Measurements from ENCODE around the gene CARNS1.

CARNS1 gene, protein sequence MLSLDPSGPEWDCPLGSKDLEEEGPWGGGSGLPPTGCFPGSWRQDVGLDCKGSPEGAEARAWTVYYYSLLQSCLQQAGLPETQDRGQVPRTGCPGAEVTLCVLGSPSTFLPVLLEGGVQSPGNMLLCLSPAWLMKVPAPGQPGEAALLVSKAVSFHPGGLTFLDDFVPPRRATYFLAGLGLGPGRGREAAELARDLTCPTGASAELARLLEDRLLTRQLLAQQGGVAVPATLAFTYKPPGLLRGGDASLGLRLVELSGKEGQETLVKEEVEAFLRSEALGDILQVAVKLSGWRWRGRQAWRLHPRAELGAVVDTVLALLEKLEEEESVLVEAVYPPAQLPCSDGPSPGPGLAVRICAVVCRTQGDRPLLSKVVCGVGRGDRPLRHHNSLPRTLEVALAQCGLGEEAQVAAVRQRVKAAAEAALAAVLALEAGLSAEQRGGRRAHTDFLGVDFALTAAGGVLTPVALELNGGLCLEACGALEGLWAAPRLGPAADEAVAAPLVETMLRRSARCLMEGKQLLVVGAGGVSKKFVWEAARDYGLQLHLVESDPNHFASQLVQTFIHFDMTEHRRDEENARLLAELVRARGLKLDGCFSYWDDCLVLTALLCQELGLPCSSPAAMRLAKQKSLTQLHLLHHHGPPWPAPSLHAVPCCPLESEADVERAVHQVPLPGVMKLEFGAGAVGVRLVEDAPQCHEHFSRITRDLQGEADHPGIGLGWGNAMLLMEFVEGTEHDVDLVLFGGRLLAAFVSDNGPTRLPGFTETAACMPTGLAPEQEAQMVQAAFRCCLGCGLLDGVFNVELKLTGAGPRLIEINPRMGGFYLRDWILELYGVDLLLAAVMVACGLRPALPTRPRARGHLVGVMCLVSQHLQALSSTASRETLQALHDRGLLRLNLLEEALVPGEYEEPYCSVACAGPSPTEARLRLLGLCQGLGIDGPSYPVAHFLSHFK

DNA sequence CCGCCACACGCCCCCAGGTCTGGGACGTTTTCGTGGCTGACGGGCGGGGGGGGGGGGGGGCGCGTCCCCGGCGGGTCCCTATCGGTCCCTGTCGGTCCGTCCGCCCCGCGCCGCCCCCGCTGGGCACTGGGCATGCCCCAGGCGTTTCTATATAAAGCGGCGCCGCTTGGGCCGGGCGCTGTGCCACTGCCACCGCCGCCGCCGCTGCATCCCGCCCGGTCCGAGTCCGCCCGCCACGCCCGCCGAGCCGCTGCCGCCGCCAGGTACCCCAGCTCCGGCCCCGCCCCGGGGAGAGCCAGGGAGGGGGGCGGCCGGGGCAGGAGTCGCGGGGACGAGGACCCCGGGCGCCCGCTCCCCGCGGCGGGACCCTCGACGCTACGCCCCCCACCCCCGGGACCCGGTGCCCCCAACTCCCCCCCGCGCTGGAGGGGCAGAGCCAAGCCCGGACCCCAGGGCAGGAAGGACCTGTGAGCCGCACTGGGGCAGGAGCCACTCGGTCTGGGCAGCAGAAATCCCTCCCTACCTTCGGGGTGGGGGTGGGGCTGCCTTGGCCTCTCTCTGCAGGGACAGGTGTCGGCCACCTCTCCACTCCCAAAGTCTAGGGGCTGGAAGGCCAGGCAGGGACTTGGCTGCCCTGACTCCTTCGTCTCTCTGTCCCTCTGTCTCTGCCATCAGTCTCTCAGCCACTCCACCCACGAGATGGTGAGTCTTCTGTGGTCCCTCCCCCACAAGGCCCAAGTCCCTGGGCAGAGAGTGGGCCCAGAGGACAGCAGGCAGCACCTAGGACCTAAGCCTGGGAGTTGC lies at the start of gene CARNS1:
Gene CARNS1, plus strand, starts transcription at position 178 of the 804 bp plus-strand sequence. Its CDS starts 522 bp downstream, at position 700.
- DNase-seq, result peak; percentile 18

DNA sequence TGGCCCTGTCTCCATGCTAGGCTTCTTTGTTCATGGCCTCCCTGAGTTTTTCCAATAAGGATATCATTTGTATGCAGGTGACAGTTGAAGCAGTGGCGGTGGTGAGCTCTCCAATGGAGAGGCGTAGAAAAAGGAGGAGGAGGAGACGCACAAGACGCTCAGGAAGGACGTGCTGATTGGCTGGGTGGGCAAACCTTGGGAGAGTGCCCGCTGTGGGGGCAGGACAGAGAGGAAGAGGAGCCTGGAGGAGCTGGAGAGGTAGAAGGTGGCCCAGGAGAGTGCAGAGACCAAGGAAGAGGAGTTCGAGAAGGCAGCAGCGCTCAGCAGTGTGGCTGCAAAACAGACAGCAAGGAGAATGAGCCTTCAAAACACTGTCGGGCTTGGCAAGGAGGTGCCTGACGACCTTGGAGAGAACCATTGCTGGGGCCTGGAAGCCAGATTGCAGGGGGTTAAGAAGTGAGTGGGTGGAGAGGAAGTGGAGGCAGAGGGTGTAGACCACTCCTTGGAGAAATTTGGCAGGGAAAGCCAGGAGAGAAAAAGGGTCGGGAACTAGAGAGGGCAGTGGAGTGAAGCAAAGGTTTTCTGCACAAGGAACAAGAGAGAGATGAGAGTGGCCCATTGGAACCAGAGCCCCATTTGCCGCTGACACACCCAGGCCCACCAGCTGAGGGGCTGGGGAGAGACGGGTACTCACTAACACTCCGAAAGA lies 49.6 kb upstream of the CARNS1 start:
- DNase-seq, result no peak

DNA sequence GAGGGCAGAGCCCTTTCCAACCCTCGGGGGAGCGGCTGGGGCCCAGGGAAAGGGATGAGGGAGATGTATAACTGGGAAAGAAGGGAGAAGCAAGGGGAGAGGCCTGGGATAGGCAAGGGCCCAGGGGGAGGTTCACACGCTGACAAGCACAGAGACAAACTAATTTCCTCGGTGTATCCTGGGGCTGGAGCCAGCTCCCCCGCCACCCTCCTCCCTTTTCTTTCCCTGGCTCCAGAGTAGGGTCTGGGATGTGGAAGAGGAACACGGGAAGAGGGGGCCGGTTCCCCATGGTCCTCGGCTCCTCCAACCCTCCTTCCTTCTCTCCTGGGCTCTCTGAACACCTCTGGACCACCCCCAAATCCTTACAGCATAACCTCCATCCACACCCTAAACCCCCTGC lies 48.9 kb upstream of the CARNS1 start:
- no peak for DNase-seq

DNA sequence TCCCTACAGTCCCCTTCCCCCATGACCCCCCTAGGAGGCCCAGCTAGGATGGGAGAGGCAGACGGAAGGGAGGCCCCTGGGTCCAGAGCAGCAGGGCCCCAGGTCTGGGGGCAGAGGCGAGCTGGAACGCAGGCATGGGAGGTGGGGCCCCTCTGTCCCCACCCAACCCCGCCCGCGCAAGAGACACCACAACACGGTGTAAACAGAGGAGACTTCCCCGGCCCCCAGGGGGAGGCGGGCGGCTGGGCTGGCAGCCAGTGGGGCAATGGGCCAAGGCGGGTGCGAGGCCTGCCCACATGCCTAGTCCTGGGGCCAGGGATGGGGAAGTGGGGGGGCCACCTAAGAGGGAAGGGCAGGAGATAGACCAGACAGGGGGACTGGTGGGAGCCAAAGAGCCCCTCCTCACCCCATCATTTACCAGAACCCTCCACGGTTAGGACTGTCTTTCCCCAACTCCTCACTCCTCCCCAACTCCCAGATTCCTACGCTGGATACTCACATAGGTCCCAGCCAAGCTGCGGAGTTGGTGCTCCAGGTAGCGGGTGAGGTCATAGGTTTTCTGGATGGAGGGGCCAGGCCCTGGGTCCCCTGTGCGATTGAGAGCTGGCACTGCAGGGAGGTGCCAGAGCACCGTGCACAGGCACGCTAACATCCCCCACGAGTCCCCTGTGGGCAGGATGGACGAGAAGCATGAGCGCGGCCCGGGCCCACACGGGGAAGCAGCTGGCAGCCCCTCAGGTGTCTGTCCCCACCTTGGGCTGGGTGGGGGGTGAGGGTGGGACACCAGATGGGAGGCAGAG lies 48.3 kb upstream of the CARNS1 start:
- DNase-seq, result no peak

DNA sequence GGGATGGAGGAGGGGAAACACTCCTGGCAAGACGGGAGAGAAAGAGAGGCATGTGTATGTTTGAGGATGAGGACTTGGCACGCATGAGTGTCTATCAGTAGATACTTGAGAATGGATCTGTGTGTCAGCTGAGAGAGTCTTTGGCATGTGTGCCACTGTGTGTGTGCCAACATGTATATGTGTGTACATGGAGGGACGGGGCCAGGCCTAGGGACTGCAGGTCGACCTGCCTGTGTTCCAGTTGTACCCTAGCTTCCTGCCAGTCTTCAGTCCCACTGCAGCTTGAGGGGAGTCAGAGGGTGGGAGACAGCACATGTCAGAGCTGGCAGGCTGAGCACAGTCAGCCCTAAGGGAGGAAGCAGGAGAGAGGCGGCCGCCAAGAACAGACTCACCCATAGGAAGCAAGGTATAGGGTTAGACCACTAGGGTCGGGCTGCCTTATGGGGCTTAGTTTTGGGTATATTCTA lies 47.7 kb upstream of the CARNS1 start:
- no peak for DNase-seq

DNA sequence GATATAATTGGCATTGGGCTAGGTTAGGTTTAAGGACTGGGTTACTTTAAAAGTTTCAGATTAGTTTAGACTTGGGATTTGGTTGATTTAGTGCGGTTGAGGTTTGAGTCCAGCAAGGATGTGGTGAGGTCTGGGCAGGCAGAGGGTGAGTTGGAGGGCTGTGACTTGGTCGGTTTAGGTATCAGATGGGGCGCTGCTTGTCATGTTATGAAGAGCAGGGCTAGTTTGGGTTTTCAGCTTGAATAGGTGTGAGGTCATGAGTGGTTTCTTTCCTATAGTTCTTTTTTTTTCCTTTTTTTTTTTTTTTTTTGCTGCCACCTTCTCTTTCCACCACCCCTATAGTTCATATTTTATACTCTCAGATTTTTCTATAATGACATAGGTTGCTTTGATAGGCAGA lies 46.9 kb upstream of the CARNS1 start:
- no peak for DNase-seq

DNA sequence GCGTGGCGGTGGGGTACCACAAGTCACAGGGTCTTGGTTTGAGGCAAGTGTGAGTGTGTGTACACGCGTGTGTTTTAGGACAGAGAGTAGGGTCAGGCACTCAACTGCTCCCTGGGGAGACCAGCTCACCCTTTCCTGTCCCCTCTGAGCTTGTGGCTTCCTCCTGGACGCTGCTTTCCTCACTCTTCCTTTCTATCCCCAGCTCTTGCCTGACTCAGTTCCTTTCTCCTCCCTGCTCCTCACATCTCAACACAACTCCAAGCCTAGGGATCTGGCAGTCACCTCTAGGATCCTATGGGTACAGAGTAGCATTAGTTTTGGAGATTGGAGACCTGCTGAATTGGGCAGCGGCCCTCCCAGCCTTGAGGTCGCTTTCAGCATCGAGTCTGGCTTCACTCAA lies 46.2 kb upstream of the CARNS1 start:
- no peak for DNase-seq

DNA sequence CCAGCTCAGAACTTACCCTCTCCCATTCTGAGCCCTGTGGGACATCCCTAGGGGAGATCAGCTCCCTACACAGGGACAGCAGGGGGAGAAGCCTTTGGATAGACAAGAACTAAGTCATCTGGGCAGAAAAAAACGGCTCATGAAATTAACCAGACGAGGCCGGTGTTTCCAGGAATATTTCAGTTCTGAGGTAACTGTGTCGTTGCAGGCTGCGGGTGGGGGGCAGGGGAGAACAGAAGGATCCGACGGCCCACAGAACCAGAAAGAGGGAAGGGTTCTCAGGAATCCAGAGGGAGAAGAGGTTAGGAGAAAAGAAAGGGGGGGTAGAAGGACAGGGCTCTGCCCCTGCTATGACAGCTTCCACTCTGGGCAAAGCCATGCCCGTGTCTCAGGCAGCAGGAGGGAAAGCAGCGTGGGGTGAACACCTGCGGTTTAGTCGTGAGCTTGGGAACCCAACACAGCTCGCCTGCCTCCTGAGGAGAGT lies 45.6 kb upstream of the CARNS1 start:
- DNase-seq, result no peak

DNA sequence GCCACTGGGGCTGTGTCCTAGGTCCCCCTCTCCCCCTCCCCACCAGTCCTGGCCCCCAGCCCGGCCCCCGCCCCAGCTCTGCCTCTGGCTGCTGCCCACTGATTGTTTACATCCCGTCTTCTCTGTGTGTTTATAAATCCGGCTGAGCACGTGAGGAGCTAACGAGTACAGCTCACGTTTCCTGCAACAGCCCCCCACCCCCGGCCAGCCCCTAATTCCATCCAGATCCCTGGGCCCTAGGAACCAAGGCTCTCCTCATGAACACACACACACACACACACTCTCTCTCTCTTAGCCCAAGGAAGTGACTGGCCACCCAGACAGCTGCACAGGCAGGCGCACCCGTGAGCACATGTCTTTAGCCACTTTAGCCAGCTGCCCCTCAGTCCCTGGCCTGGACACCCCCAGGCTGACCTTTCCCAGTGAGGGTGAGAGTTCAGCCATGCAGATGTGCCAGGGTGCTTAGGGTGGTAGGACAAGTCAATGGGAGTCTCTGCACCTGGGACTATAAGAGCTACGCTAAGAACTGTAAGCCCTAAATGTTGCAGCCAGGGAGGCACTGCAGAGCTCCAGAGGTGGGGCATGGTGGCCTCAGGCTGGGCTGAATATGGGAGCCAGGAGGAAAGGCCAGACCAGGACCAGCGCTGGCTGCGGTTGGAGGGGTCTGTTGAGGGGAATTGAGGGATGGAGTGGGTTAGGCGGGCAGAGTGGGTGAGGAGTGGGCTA lies 45.0 kb upstream of the CARNS1 start:
- DNase-seq, result no peak

DNA sequence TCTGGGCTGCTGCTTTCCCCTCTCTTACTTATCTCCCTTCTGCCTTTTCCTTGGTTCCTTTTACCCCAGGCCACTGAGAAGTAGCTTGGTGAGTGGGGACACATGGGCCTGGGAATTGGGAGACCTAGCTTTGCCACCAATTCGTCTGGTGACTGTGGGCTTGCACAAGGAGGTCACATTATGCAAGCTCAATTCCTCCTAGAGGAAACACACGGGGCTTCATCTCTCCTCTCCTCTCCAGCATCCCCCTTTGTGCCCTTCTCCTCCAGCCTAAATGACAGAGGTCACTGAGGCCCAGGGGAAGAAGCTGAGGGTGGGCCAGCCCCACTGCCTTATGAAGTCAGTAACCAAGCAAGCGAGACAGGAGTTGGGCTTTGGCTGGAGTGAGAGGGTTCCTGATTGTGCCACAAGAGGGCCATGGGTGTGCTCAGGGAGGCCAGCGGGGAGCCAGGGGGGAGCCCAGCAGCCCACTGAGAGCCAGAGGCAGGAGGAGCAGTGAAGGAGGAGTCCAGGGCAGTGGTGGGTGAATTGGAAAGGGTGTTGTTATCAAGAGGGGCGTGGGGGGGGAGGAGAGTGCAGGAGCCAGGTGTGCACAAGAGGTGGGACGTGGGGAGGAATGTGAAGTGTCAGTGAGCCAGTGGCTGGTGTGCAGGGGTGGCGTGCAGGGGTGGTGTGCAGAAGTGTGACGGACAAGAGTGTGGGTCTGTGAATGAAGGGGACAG lies 44.1 kb upstream of the CARNS1 start:
- no peak for DNase-seq

DNA sequence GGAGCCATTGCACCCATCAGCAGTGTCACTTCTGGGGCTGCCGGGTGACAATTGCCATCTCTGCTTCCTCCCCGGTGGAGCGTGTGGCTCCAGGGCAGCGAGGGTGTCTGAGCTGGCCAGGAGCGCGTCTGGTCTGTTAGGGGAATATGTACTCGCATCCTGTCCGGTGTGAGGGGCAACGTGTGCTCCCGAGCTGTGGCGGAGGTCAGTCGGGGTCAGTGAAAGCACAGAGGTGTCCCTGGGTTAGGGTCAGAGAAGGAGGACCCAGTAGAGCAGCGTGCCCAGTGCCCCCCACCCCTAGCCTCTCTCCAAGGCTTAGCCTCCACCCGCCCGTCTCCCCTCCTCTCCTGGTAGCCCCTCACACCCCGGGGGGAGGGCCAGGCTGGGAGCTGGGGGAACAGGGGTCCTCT lies 43.6 kb upstream of the CARNS1 start:
- DNase-seq, result no peak

DNA sequence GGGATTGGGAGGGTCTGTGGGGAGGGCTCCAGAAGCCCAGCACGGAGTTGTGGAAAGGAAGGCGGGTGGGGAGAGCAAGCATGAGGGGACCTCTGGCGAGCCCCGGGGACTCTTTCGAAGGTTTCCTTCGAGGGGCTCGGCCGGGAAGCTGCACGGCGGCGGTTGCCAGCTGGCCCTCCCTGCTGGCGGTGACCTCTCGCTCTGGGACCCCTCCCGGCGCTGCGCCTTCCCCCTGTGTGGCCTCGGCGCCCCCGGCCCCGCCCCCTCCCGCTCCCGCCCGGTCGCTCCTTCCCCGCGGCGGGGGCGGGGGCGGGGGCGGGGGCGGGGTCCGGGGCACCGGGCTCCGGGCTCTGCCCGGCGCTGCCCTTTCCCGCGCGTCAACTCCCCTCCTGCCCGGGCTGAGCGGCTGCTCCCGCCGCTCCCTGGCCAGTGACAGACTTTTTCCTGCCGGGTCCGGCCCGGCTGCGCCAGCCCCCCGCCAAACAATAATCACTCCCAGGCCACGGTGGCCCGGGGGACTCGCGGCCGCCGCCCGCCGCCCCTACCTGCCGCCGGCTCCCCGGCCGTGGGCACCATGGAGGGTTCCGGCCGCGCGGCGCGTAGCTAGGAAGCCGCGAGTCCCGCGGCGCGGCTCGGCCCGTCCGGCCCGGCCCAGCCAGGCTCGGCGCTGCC lies 43.0 kb upstream of the CARNS1 start:
- no peak for DNase-seq

DNA sequence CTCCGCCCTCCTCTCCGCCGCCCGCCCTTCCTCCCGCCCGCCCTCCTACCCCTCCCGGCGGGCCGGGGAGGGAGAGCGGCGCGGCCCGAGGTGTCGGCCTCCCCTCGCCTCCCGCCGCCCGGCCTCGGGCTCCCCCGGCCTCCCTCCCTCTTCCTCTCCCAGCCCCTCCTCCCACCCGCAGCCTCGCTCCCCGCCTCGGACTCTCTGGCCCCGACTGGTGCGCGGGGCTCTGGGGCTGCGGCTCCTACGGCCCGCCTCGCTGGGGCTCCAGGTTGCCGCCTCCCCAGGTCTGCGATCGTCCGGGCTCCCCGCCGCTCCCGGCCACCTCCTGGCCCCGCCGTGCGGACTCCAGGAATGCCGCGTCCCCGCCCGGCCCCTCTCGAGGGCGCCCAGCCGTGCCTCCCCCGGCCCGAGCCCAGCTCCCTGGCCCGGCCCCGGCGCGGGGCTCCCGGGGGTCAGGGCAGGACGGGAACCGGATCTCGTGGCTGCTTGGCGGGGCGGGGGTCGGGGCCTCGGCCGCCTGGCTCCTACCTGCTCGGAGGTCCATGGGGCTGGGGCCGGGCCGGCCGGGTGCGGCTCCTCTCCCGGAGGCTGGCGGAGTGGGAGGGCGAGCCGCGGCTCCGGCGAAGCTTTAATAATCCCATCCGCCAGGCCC lies 42.4 kb upstream of the CARNS1 start, which contains the start of gene CLCF1:
Gene CLCF1, minus strand, starts transcription at position 606 of the 655 bp plus-strand sequence. Its CDS starts 59 bp downstream, at position 547.
- no peak for DNase-seq

DNA sequence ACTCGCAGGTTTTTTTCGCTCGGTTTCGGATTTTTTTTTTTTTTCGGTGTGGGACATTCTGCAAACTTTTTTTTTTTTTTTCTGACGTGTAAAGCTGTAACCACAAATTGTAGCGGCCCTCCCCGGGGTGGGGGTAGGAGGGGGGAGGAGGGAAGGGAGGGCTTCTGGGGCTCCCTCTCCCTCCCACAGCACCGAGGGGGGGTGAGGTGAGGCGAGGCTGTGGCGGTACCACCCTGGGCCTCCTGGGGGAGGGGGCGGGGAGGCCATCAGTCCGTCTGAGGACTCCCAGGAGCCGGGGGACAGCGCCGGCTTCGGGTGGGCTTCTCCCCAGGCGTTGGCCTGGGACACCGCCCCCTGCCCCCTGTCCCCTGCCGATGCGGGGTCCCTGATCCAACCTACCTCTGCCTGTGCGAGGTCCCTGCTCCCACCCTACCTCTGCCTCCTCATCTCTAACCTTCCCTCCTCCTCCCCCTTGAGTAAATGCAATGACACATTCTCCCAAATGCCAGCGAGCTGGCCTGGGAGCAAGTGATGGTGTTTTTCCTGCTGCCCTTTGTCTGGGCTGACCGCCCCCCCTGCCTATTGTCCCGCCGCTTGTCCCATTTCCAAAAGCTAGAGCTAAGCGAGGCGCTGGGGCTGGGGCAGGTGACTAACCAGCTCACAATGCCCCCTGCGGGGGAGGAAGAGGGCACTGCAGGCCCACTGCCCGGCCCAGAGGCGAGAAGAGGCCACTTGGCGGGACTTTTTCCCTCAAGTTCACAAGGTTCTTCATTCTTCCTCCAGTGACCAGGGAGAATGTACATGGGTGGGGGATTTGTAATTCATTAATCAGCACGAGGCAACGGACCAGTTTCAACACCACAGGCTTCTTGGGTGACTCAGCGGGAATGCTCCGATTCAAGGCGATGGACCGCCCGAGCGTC lies 41.6 kb upstream of the CARNS1 start:
- no peak for DNase-seq

DNA sequence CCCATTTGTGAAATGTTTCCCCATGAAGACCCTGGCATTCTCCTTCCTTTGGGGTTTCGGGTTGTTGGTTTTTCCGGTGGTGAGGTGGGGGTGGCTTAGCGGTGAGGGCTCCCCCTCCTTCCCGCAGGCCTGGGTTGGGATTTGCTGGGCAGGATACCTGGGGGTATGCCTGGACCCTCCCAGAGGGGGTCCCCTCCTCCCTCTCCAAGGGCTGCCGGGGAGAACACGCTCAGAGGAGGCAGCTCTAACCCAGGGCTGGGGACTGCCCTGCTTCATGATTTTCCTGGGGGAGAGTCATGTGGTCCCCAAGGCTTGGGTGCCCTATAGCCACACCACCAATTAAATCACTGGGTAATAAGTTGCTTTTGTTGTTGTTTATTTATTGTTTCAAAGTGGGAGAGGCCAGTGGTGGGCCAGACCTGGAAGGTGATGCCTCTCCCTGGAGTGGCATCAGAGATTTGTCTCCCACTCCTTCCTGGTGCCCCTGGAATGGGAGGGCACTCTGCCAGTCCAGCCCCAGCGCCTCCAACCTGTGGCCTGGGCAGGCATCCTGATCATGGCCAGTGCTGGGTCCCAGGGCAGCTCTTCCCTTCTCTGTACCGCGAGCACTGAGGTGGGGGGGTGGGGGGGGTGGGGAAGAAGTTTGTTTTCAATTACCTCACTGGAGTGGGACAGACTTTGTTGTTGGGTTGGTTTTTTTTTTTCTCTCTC lies 40.8 kb upstream of the CARNS1 start:
- no peak for DNase-seq

DNA sequence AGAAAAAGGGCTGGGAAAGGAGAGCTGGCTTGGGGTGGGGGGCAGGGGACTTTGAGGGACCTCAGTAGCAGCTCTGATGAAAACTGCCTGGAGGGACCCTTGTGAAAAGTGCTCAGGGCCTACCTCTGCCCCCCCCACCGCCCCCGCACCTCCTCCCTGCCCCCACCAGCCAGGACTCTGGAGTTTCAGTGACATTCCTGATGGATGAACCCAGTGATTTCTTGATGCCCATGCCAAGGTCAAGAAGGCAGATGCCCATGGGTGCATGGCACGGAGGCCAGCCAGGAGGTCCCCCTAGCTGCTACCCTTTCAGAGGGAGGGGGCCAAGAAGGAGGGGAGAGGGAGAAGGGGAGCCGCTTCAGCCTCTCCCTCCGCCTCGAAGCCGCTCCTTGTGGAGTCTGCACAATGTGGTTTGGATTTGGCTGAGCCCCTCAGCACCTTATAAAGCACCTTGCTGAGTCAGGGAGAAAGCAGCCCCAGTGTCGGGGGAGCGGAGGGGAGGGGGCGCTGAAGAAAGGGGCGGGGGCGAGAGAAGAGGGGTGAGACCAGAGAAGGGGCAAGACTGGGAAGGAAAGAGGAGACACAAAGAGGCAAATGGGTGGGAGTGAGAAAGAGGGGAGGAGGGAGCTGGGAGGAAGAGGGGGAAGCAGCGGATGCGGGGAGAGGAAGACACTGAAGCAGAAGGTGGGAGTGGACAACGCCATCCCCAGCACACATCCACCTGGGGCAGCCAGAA lies 40.0 kb upstream of the CARNS1 start:
- no peak for DNase-seq

Measured in NCI-H2029 (cell line).